ENCODE data around the gene EP400.
"Not testable (repeated sequence)": the region's sequence is repeated elsewhere in the genome, so short reads cannot be mapped to it uniquely, and the experiment has no call there.

The EP400 gene

DNA sequence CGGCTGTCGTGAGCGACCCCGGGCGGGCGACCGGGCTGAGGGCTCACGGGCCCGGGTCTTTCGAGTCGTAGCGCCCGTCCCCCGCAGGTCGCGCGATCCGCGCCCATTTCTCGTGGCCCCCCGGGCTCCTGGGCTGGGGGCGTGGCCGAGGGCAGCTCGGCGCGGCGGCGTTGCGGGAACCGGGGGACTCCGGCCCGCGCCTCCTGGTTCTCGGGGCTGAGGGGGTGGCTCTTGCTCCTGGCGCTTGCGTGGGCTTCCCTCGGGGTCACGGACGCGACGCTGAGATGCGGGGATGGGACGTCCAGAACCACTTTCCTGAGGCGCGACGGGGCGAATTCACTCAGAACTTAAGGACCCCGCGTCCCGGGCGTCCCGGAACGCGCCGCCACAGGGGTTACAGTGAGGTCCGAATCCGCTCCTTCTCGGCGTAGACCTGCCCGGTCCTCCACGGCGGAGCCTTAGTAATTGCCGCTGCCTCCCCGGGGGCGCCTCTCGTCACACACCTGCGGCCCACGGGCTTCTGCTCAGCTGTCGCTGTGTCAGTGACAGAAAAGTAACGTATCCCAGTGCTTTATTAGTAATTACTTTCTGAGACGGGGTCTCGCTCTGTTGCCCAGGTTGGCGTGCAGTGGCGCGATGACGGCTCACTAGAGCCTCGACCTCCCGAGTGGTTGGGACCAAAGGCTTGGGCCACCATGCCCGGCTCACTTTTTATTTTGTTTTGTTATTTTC, 606 bp downstream of the EP400 start:
- DNase-seq (ENCODE audit: low read depth) = no peak

DNA sequence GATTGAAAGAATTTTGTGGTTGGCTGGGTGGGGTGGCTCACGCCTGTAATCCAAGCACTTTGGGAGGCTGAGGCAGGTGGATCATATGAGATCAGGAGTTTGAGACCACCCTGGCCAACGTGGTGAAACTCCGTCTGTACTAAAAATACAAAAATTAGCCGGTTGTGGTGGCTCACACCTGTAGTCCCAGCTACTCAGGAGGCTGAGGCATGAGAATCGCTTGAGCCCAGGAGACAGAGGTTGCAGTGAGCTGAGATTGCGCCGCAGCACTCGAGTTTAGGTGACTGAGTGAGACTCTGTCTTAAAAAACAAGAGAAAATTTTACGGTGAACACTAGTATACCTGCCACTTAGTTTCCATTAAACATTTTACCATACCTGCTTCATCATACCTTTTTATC, 4.1 kb downstream of the EP400 start:
- not testable (repeated sequence) for DNase-seq (ENCODE audit: low read depth)

DNA sequence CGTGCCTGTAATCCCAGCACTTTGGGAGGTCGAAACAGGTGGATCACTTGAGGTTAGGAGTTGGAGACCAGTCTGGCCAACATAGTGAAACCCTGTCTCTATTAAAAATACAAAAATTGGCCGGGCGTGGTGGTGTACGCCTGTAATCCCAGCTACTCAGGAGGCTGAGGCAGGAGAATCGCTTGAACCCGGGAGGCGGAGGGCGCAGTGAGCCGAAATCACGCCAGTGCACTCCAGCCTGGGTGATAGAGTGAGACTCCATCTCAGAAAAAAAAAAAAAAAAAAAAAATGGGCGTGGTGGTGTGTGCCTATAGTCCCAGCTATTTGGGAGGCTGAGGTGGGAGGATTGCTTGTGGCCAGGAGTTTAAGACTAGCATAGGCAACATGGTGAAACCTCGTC, 4.7 kb downstream of the EP400 start:
- not testable (repeated sequence) for DNase-seq (ENCODE audit: low read depth)

GRCh38 chr12:131959116-131959515, 9.4 kb downstream of the EP400 start:
- no peak for DNase-seq (ENCODE audit: low read depth)

GRCh38 chr12:131959641-131960589, 10.2 kb downstream of the EP400 start:
- no peak for DNase-seq (ENCODE audit: low read depth)

DNA sequence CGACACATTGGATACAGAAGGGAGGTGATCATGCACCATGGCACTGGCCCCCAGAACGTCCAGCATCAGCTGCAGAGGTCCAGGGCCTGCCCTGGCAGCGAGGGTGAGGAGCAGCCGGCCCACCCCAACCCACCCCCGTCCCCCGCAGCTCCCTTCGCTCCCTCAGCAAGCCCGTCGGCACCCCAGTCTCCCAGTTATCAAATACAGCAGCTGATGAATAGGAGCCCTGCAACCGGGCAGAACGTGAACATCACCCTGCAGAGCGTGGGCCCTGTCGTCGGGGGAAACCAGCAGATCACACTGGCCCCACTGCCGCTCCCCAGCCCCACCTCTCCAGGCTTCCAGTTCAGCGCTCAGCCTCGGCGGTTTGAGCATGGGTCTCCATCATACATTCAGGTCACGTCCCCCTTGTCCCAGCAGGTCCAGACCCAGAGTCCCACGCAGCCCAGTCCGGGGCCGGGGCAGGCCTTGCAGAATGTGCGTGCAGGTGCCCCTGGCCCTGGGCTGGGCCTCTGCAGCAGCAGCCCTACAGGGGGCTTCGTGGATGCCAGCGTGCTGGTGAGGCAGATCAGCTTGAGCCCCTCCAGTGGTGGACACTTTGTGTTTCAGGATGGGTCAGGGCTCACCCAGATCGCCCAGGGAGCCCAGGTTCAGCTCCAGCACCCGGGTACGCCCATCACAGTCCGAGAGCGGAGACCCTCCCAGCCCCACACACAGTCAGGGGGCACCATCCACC, 11.0 kb downstream of the EP400 start:
- DNase-seq (ENCODE audit: low read depth) = not testable (repeated sequence)

DNA sequence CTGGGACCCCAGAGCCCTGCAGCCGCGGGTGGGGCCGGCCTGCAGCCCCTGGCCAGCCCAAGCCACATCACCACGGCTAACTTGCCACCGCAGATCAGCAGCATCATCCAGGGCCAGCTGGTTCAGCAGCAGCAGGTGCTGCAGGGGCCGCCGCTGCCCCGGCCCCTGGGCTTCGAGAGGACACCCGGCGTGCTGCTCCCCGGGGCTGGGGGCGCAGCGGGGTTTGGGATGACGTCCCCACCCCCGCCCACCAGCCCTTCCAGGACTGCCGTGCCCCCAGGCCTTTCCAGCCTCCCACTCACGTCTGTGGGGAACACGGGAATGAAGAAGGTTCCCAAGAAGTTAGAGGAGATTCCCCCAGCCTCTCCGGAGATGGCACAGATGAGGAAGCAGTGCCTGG, 11.6 kb downstream of the EP400 start:
- DNase-seq (ENCODE audit: low read depth) = not testable (repeated sequence)

- DNase-seq (ENCODE audit: low read depth) = no peak
Measured at GRCh38 chr12:131962069-131962468, 12.3 kb downstream of the EP400 start.

DNA sequence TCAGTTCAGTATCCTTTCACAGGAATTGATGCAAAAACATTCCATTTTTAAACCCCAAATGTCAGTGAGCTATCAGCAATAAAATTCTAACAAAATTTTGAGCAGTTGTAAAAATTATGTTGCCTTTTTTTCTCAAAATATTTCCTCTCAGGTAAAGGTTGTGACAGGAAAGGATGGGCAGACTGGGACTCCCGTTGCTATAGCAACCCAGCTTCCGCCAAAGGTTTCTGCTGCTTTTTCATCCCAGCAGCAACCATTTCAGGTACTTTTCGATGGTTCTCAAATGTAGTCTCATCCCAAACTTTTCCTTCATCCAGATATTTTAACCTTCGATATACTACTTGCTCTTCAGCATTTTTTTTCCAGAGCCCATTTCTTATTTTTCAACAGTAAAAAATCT, 13.6 kb downstream of the EP400 start:
- no peak for DNase-seq (ENCODE audit: low read depth)

GRCh38 chr12:131965073-131965472, 15.3 kb downstream of the EP400 start:
- no peak for DNase-seq (ENCODE audit: low read depth)

DNA sequence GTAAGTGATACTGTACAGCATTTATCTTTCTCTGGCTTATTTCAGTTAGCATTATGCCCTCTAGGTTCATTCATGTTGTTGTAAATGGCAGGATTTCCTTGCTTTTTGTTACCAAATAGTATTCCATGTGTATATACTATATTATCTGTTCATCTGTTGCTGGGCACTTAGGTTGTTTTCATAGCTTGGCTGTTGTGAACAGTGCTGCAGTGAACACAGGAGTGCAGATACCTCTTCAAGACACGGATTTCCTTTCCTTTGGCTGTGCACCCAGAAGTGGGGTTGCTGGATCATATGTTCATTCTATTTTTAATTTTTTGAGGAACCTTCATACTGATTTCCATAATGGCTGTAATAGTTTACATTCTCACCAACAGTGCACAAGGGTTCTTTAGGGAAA, 21.5 kb downstream of the EP400 start:
- DNase-seq (ENCODE audit: low read depth) = no peak

DNA sequence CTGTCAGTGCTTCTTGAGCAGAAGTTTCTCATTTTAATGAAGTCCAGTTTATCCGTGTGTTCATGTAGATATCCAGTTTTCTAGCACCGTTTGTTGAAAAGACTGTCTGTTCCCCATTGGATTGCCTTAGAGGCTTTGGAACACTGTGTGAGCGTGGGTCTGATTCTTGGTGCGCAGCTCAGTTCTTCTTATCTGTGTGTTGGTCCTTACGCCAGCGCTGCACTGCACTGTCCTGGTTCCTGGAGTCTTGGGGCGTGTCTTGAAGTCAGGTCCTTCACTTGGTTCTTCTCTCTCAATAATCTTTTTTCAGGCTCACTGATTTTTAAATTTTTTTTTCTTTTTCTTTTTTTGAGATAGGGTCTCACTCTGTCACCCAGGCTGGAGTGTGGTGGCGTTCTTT, 25.5 kb downstream of the EP400 start:
- no peak for DNase-seq (ENCODE audit: low read depth)

DNA sequence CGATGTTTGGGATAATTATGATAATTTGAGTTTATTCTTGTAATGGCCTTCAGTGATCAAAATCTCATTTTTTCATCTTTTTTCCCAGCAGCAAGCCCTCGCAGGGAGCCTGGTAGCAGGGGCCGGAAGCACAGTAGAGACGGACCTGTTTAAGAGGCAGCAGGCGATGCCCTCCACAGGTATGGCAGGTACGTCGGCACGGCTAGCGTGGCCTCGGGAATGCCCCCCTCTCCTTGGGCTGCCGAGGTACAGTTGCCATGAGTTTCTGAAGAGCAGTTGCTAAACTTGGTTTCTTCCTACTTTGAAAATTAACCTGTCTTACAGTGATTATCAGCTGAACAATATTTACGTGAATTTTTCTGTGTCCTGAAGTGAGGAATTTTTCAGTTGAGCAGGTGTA, 29.9 kb downstream of the EP400 start:
- no peak for DNase-seq (ENCODE audit: low read depth)

DNA sequence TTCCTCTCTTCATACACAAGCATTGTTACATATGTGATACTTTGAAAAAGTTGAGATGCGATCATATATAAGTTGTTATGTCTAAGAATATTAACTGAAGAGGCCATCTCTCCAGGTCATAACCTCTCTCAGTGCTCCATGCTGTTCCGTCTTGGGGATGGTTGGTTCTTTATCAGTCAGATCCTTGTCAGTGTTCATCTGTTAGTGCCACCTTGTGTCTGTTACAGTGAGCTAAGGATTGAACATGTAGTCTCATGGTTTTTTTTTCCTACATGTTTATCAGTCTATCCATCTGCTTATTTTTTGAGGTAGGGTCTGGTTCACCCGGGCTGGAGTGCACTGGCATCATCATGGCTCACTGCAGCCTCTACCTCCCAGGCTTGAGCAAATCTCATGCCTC, 30.5 kb downstream of the EP400 start:
- no peak for DNase-seq (ENCODE audit: low read depth)

DNA sequence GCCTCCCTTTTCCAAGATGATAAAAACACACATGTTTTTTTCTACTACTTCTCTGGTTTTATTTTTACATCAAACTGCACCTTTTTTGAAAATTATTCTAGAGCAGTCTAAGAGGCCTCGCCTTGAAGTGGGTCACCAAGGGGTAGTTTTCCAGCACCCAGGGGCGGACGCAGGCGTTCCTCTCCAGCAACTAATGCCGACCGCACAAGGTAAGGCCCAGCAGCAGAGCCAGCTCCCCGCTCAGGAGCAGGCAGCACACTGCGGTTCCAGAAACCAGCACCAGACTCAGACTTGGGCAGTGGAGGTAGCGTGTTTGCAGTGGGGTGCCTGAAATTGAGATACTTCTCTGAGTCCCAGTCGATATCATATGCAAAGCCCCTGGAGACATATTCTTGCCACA, 31.6 kb downstream of the EP400 start:
- no peak for DNase-seq (ENCODE audit: low read depth)

- DNase-seq (ENCODE audit: low read depth) = no peak
Measured at GRCh38 chr12:131982041-131982440, 32.3 kb downstream of the EP400 start.

- DNase-seq (ENCODE audit: low read depth) = no peak
Measured at GRCh38 chr12:131983026-131983425, 33.3 kb downstream of the EP400 start.

DNA sequence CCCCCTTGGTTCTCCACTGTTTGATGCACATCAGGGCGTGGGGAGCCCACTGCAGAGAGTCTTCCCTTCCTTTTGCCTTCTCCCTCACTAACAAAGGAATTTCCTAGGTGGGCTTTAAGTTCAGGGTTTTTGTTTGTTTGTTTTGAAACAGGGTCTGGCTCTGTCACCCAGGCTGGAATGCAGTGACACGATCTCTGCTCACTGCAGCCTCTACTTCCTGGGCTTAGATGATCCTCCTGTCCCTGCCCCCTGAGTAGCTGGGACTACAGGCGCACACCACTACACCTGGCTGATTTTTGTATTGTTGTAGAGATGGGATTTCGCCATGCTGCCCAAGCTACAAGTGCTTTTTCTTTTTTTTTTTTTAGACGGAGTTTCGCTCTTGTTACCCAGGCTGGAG, 33.8 kb downstream of the EP400 start:
- no peak for DNase-seq (ENCODE audit: low read depth)

GRCh38 chr12:131984334-131984733, 34.6 kb downstream of the EP400 start:
- no peak for DNase-seq (ENCODE audit: low read depth)

DNA sequence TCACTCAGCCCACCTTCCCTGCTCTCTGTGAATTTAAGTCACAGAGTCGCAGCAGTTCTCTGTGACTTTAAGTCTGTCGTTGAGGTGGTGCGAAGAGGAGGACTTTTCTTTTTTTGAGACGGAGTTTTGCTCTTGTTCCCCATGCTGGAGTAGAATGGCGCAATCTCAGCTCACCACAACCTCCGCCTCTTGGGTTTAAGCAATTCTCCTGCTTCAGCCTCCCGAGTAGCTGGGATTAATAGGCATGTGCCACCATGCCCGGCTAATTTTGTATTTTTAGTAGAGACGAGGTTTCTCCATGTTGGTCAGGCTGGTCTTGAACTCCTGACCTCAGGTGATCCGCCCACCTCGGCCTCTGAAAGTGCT, 35.8 kb downstream of the EP400 start:
- not testable (repeated sequence) for DNase-seq (ENCODE audit: low read depth)

DNA sequence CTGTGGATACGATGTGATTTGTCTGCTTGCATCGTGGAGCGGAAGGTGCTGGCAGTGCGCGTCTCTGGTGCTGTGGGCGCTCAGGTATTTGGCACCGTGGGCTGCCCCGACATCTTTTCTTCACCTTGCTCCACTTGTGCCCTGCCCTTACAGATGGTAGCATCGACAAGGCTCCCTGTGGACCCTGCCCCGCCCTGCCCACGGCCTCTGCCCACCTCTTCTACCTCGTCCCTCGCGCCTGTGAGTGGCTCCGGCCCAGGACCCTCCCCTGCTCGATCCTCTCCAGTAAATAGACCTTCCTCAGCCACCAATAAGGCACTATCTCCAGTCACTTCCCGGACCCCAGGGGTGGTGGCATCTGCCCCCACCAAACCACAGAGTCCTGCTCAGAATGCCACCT, 36.6 kb downstream of the EP400 start:
- DNase-seq (ENCODE audit: low read depth) = no peak

GRCh38 chr12:131986910-131987309, 37.2 kb downstream of the EP400 start:
- DNase-seq (ENCODE audit: low read depth) = no peak

GRCh38 chr12:131987552-131987951, 37.8 kb downstream of the EP400 start:
- no peak for DNase-seq (ENCODE audit: low read depth)

Measured in stimulated activated CD8-positive, alpha-beta memory T cell treated with anti-CD3 and anti-CD28 coated beads, Interleukin-15, amount 100 ng/mL, for 1 hour (primary cell).